ENCODE measurements around the gene BAG5. TPM values are rescaled to one million over a fixed set of nuclear protein-coding genes. Genes with fewer than 3 reads are reported as not detected.
"Not testable (repeated sequence)": the region's sequence is repeated elsewhere in the genome, so short reads cannot be mapped to it uniquely, and the experiment has no call there.

BAG5 gene
- 10 to 100 TPM; 30.4 to 30.8 TPM for total RNA-seq
- polyA plus RNA-seq: 10 to 100 TPM in 1 of 2 donors, 1 to 10 TPM in 1; 9.2 to 14.9 TPM
- long read RNA-seq, donor 1, full-length matches to known transcripts: 66 of 93 reads
- long read RNA-seq, donor 1, partial matches to known transcripts: 0 of 93 reads
- long read RNA-seq, donor 1, other reads (novel, unspliced or antisense): 27 of 93 reads
- long read RNA-seq, donor 2, full-length matches to known transcripts: 19 of 30 reads
- long read RNA-seq, donor 2, partial matches to known transcripts: 0 of 30 reads
- long read RNA-seq, donor 2, other reads (novel, unspliced or antisense): 11 of 30 reads

- no peaks in the 10 kb centered on the region for H3K4me1 ChIP-seq (ENCODE audit: control insufficient read depth in 1 of 2, insufficient read depth in 2 of 2, low read length in 2 of 2)
- intact Hi-C loops (cut with DNase I): no loop called here
- WGBS, 2 donors: 0% methylated on average over 69 to 109 of the region's 109 CpGs
- peak within 1 kb of the TSS; percentile 83 to 90 for H3K4me3 ChIP-seq (ENCODE audit: low read length in 2 of 2)
- H3K36me3 ChIP-seq (ENCODE audit: control insufficient read depth in 1 of 2, insufficient read depth in 2 of 2, low read length in 1 of 2): no peaks in the 10 kb centered on the region
- H3K27me3 ChIP-seq (ENCODE audit: control insufficient read depth in 1 of 2, insufficient read depth in 2 of 2, low read length in 1 of 2): no peaks in the 10 kb centered on the region
- ATAC-seq (ENCODE audit: low FRiP score): peak; percentile 90
- peak within 1 kb of the TSS; percentile 71 to 72 for H3K27ac ChIP-seq (ENCODE audit: low read depth in 1 of 2, low read length in 2 of 2)
- peak; percentile 93 to 96 for DNase-seq
- H3K9me3 ChIP-seq (ENCODE audit: control insufficient read depth, low read length): no peaks in the 10 kb centered on the region
These were observed at the start of gene BAG5, which contains the start of gene COA8 for GRCh38 chr14:103562429-103563225. TSS of gene BAG5 (minus strand) at chr14:103562657. CDS start at chr14:103561164, 1,493 bp downstream. TSS of gene COA8 (plus strand) at chr14:103562960. CDS start at chr14:103563002, 42 bp downstream.

GRCh38 chr14:103611215-103611614 is 48.8 kb upstream of the BAG5 start:
- ATAC-seq (ENCODE audit: low FRiP score) (no peak), DNase-seq (no peak)
- Histone ChIP-seq H3K4me1 (ENCODE audit: control insufficient read depth in 1 of 2, insufficient read depth in 2 of 2, low read length in 2 of 2) (no peaks in the 10 kb centered on the region), H3K4me3 (ENCODE audit: low read length in 2 of 2) (no peak overlapping the region), H3K27me3 (ENCODE audit: control insufficient read depth in 1 of 2, insufficient read depth in 2 of 2, low read length in 1 of 2) (no peaks in the 10 kb centered on the region), H3K9me3 (ENCODE audit: control insufficient read depth, low read length) (no peaks in the 10 kb centered on the region), H3K27ac (ENCODE audit: low read depth in 1 of 2, low read length in 2 of 2) (no peak overlapping the region), H3K36me3 (ENCODE audit: control insufficient read depth in 1 of 2, insufficient read depth in 2 of 2, low read length in 1 of 2) (no peaks in the 10 kb centered on the region)
- WGBS, 2 donors: 91 to 98% methylated on average over 2 of the region's 2 CpGs
- intact Hi-C loops (cut with DNase I): no loop called here

GRCh38 chr14:103609081-103609480 is 46.6 kb upstream of the BAG5 start:
- intact Hi-C loops (cut with DNase I): not testable (repeated sequence)

GRCh38 chr14:103607822-103608221 is 45.4 kb upstream of the BAG5 start:
- Histone ChIP-seq H3K27ac (ENCODE audit: low read depth in 1 of 2, low read length in 2 of 2) (no peak overlapping the region), H3K9me3 (ENCODE audit: control insufficient read depth, low read length) (no peaks in the 10 kb centered on the region), H3K4me1 (ENCODE audit: control insufficient read depth in 1 of 2, insufficient read depth in 2 of 2, low read length in 2 of 2) (no peaks in the 10 kb centered on the region), H3K27me3 (ENCODE audit: control insufficient read depth in 1 of 2, insufficient read depth in 2 of 2, low read length in 1 of 2) (no peaks in the 10 kb centered on the region), H3K36me3 (ENCODE audit: control insufficient read depth in 1 of 2, insufficient read depth in 2 of 2, low read length in 1 of 2) (no peaks in the 10 kb centered on the region), H3K4me3 (ENCODE audit: low read length in 2 of 2) (no peak overlapping the region)
- no peak for DNase-seq
- ATAC-seq (ENCODE audit: low FRiP score): no peak
- intact Hi-C loops (cut with DNase I): no loop called here
- 45 to 51% methylated on average over 15 of the region's 15 CpGs for WGBS, 2 donors

More at GRCh38 chr14:103609081-103609480, 46.6 kb upstream of the BAG5 start:
- 94 to 96% methylated on average over 3 to 4 of the region's 4 CpGs for WGBS, 2 donors
- H3K4me3 ChIP-seq (ENCODE audit: low read length in 2 of 2); DNase-seq; H3K27me3 ChIP-seq (ENCODE audit: control insufficient read depth in 1 of 2, insufficient read depth in 2 of 2, low read length in 1 of 2); ATAC-seq (ENCODE audit: low FRiP score); H3K36me3 ChIP-seq (ENCODE audit: control insufficient read depth in 1 of 2, insufficient read depth in 2 of 2, low read length in 1 of 2); H3K27ac ChIP-seq (ENCODE audit: low read depth in 1 of 2, low read length in 2 of 2); H3K9me3 ChIP-seq (ENCODE audit: control insufficient read depth, low read length); H3K4me1 ChIP-seq (ENCODE audit: control insufficient read depth in 1 of 2, insufficient read depth in 2 of 2, low read length in 2 of 2): not testable (repeated sequence)

- Histone ChIP-seq H3K36me3 (ENCODE audit: control insufficient read depth in 1 of 2, insufficient read depth in 2 of 2, low read length in 1 of 2) (no peaks in the 10 kb centered on the region), H3K4me3 (ENCODE audit: low read length in 2 of 2) (no peak overlapping the region), H3K27me3 (ENCODE audit: control insufficient read depth in 1 of 2, insufficient read depth in 2 of 2, low read length in 1 of 2) (no peaks in the 10 kb centered on the region), H3K4me1 (ENCODE audit: control insufficient read depth in 1 of 2, insufficient read depth in 2 of 2, low read length in 2 of 2) (no peaks in the 10 kb centered on the region), H3K27ac (ENCODE audit: low read depth in 1 of 2, low read length in 2 of 2) (no peak overlapping the region), H3K9me3 (ENCODE audit: control insufficient read depth, low read length) (no peaks in the 10 kb centered on the region)
- ATAC-seq (ENCODE audit: low FRiP score): peak; percentile 85
- 3 to 7% methylated on average over 25 of the region's 25 CpGs for WGBS, 2 donors
- intact Hi-C loops (cut with DNase I): no loop called here
- peak; percentile 80 to 88 for DNase-seq
These were observed 44.7 kb upstream of the BAG5 start for GRCh38 chr14:103606963-103607668.

- Histone ChIP-seq H3K27ac (ENCODE audit: low read depth in 1 of 2, low read length in 2 of 2) (no peak overlapping the region), H3K4me1 (ENCODE audit: control insufficient read depth in 1 of 2, insufficient read depth in 2 of 2, low read length in 2 of 2) (no peaks in the 10 kb centered on the region), H3K36me3 (ENCODE audit: control insufficient read depth in 1 of 2, insufficient read depth in 2 of 2, low read length in 1 of 2) (no peaks in the 10 kb centered on the region), H3K4me3 (ENCODE audit: low read length in 2 of 2) (no peak overlapping the region), H3K9me3 (ENCODE audit: control insufficient read depth, low read length) (no peaks in the 10 kb centered on the region), H3K27me3 (ENCODE audit: control insufficient read depth in 1 of 2, insufficient read depth in 2 of 2, low read length in 1 of 2) (no peaks in the 10 kb centered on the region)
- DNase-seq (no peak), ATAC-seq (ENCODE audit: low FRiP score) (no peak)
- WGBS, 2 donors: 96 to 97% methylated on average over 5 of the region's 5 CpGs
- intact Hi-C loops (cut with DNase I): no loop called here
These were observed 42.2 kb upstream of the BAG5 start for GRCh38 chr14:103604620-103605019.

GRCh38 chr14:103600503-103600902 is 38.0 kb upstream of the BAG5 start:
- H3K27me3 ChIP-seq (ENCODE audit: control insufficient read depth in 1 of 2, insufficient read depth in 2 of 2, low read length in 1 of 2): no peaks in the 10 kb centered on the region
- DNase-seq: no peak
- no peaks in the 10 kb centered on the region for H3K4me1 ChIP-seq (ENCODE audit: control insufficient read depth in 1 of 2, insufficient read depth in 2 of 2, low read length in 2 of 2)
- no peak for ATAC-seq (ENCODE audit: low FRiP score)
- H3K36me3 ChIP-seq (ENCODE audit: control insufficient read depth in 1 of 2, insufficient read depth in 2 of 2, low read length in 1 of 2): no peaks in the 10 kb centered on the region
- no peaks in the 10 kb centered on the region for H3K9me3 ChIP-seq (ENCODE audit: control insufficient read depth, low read length)
- 97% methylated on average over 5 of the region's 5 CpGs for WGBS, 2 donors
- no peak overlapping the region for H3K4me3 ChIP-seq (ENCODE audit: low read length in 2 of 2)
- no peak overlapping the region for H3K27ac ChIP-seq (ENCODE audit: low read depth in 1 of 2, low read length in 2 of 2)
- intact Hi-C loops (cut with DNase I): no loop called here

GRCh38 chr14:103597623-103598377 is 35.3 kb upstream of the BAG5 start:
- peak in 1 of 2 donors; percentile 62 for DNase-seq
- Histone ChIP-seq H3K27me3 (ENCODE audit: control insufficient read depth in 1 of 2, insufficient read depth in 2 of 2, low read length in 1 of 2) (no peaks in the 10 kb centered on the region), H3K27ac (ENCODE audit: low read depth in 1 of 2, low read length in 2 of 2) (no peak overlapping the region), H3K4me3 (ENCODE audit: low read length in 2 of 2) (no peak overlapping the region), H3K9me3 (ENCODE audit: control insufficient read depth, low read length) (no peaks in the 10 kb centered on the region), H3K4me1 (ENCODE audit: control insufficient read depth in 1 of 2, insufficient read depth in 2 of 2, low read length in 2 of 2) (no peaks in the 10 kb centered on the region), H3K36me3 (ENCODE audit: control insufficient read depth in 1 of 2, insufficient read depth in 2 of 2, low read length in 1 of 2) (no peaks in the 10 kb centered on the region)
- 89 to 92% methylated on average over 10 of the region's 10 CpGs for WGBS, 2 donors
- ATAC-seq (ENCODE audit: low FRiP score): peak; percentile 79
- intact Hi-C loops (cut with DNase I): no loop called here

Measured in aorta (tissue), 5 donors.